ENCODE measurements around the gene GAB2. TPM values are rescaled to one million over a fixed set of nuclear protein-coding genes. Genes with fewer than 3 reads are reported as not detected.

The GAB2 gene
- total RNA-seq, 2 experiments from 2014 or later, result 1.4 to 1.8 TPM

DNA sequence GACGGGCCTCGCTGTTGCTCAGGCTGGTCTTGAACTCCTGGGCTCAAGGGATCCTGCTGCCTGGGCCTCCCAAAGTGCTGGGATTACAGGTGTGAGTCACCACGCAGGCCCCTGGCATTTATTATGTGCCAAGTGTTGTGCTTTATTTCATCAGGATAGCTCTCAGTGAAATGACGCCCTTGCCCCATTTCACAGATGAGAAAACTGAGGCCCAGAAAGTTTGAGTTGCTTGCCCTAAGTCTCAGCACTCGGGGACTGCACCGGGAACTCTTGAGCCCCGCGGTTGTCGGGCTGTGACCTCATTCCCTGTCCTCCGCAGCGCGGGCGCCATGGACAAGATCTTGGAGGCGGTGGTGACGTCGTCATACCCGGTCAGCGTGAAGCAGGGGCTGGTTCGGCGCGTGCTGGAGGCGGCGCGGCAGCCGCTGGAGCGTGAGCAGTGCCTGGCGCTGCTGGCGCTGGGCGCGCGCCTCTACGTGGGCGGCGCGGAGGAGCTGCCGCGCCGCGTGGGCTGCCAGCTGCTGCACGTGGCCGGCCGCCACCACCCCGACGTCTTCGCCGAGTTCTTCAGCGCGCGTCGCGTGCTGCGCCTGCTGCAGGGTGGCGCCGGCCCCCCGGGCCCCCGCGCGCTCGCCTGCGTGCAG, 221.6 kb downstream of the GAB2 start:
- POLR2A ChIA-PET, result no interaction called here
- H3K27ac Mint-ChIP-seq, result no peak overlapping the region

DNA sequence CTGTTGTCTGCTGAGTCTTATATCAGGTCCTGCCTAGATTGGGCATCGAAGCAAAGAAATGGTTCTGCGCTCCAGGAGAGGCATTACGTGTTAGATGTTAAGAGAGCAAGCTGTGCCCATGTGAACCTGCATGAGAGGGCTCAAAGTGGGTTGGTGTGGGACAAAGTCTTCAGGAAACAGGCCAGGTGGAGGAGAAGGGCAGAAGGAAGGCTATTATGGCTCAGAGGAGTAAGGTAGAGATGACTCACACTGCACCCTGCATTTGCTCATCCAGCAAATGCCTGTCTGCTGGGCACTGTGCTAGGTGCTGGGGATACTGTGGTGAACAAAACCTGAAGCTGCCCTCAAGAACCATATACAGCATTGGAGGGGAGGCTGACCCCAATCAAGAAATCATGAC, 223.1 kb downstream of the GAB2 start:
- Mint-ChIP-seq H3K4me1 (ENCODE audit: low read depth) (peaks cover 35% of the 10 kb centered on the region), H3K27ac (no peak overlapping the region), H3K36me3 (ENCODE audit: low read depth) (peaks cover 1% of the 10 kb centered on the region), H3K4me3 (no peak overlapping the region), H3K27me3 (no peaks in the 10 kb centered on the region), H3K9me3 (no peaks in the 10 kb centered on the region)
- no peak for ATAC-seq
- no peak for DNase-seq
- TF ChIP-seq, protein P1, sequence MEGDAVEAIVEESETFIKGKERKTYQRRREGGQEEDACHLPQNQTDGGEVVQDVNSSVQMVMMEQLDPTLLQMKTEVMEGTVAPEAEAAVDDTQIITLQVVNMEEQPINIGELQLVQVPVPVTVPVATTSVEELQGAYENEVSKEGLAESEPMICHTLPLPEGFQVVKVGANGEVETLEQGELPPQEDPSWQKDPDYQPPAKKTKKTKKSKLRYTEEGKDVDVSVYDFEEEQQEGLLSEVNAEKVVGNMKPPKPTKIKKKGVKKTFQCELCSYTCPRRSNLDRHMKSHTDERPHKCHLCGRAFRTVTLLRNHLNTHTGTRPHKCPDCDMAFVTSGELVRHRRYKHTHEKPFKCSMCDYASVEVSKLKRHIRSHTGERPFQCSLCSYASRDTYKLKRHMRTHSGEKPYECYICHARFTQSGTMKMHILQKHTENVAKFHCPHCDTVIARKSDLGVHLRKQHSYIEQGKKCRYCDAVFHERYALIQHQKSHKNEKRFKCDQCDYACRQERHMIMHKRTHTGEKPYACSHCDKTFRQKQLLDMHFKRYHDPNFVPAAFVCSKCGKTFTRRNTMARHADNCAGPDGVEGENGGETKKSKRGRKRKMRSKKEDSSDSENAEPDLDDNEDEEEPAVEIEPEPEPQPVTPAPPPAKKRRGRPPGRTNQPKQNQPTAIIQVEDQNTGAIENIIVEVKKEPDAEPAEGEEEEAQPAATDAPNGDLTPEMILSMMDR (IDR thresholded peaks at IDR 0.05), result no peak
- POLR2A ChIA-PET, result interaction anchor here (1.1 kb wide), 1 partner anchor 8 kb away, joined by 3 read pairs; no protein-coding TSS in a partner anchor
- intact Hi-C loops (cut with micrococcal nuclease), result no loop called here
- CTCF ChIA-PET, result interaction anchor here (1.7 kb wide), 1 partner anchor 8 kb away, joined by 6 read pairs; no protein-coding TSS in a partner anchor

More for the DNA sequence above, 221.6 kb downstream of the GAB2 start:
- Mint-ChIP-seq H3K4me3 (no peak overlapping the region), H3K27me3 (no peaks in the 10 kb centered on the region), H3K36me3 (ENCODE audit: low read depth) (peaks cover 5% of the 10 kb centered on the region), H3K9me3 (no peaks in the 10 kb centered on the region), H3K4me1 (ENCODE audit: low read depth) (peaks cover 24% of the 10 kb centered on the region)
- intact Hi-C loops (cut with micrococcal nuclease), result no loop called here
- TF ChIP-seq, protein P1 (IDR thresholded peaks at IDR 0.05), result no peak
- no peak for DNase-seq
- no peak for ATAC-seq
- CTCF ChIA-PET, result no interaction called here

DNA sequence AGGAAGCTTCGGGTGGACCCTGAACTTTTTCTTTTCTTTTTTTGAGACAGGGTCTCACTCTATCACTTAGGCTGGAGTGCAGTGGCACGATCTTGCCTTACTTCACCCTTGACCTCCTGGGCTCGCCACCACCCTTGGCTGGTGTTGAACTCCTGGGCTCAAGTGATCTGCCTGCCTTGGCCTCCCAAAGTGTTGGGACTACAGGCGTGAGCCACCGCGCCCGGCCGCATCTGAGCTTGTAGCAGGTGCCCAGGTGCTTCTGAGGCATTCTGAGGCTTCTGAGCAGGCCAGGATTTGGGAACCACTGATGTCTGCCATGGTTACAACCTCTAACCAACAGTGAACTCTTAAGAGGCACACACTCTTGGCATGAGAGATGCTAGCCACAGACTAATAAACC, 223.8 kb downstream of the GAB2 start:
- no peak for ATAC-seq
- Mint-ChIP-seq H3K27ac (no peak overlapping the region), H3K4me3 (no peak overlapping the region), H3K4me1 (ENCODE audit: low read depth) (peaks cover 35% of the 10 kb centered on the region), H3K9me3 (no peaks in the 10 kb centered on the region), H3K36me3 (ENCODE audit: low read depth) (peaks cover 1% of the 10 kb centered on the region), H3K27me3 (no peaks in the 10 kb centered on the region)
- DNase-seq, result no peak
- intact Hi-C loops (cut with micrococcal nuclease), result no loop called here
- ChIA-PET CTCF (interaction anchor here (1.7 kb wide), 1 partner anchor 9 kb away, joined by 6 read pairs; no protein-coding TSS in a partner anchor), POLR2A (no interaction called here)
- TF ChIP-seq, protein P1 (IDR thresholded peaks at IDR 0.05), result no peak

DNA sequence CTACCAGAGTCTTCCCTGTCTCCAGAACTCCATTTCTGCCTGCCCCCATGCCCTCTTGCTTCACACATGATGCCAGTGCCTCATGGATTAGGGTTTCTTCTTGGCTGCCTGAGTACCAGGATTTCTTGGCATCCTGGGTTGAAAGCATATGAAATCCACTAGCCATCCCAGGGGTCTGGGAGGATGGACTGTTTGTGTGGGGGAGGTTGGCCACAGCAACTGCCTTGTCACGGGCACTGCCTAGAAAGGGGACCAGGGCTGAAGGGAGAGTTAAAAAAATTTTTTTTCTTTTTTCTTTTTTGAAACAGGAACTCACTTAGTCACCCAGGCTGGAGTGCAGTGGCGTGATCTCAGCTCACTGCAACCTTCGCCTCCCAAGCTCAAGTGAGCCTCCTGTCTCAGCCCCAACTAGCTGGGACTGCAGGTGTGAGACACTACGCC, 224.7 kb downstream of the GAB2 start:
- intact Hi-C loops (cut with micrococcal nuclease), result no loop called here
- H3K4me1 Mint-ChIP-seq (ENCODE audit: low read depth), result peaks cover 35% of the 10 kb centered on the region
- TF ChIP-seq, protein P1 (IDR thresholded peaks at IDR 0.05), result no peak
- H3K9me3 Mint-ChIP-seq, result no peaks in the 10 kb centered on the region
- ATAC-seq (no peak), DNase-seq (peak; percentile 56)
- no peaks in the 10 kb centered on the region for H3K27me3 Mint-ChIP-seq
- H3K27ac Mint-ChIP-seq, result peak overlapping the region; percentile 84
- no peak overlapping the region for H3K4me3 Mint-ChIP-seq
- H3K36me3 Mint-ChIP-seq (ENCODE audit: low read depth), result peaks cover 1% of the 10 kb centered on the region
- ChIA-PET POLR2A (interaction anchor here (0.9 kb wide), 1 partner anchor 10 kb away, joined by 3 read pairs; no protein-coding TSS in a partner anchor), CTCF (interaction anchor here (1.7 kb wide), 1 partner anchor 10 kb away, joined by 6 read pairs; no protein-coding TSS in a partner anchor)

DNA sequence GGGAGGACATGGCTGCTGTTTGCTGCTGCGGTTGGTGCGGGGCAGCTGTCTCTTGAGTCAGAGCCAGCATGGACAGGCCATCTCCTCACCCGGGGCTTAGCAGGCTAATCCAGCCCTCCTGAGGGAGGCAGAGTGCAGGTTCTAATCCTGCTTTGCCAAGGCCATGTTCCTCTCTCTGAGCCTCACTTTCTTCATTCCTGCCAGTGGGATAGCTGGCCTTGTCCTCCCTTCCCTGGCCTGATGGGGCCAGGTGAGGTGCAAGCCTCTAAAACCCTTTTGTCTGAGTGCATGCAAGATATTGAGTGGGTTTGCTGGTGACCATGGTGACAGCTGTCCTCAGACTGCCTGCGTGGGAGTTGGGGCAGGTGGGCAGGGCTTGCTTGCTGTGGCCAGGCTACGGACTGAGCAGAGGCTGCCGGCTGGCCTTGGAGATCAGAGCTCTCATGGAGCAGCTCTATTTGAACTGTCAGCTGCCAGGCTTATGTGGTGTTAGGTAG, 225.3 kb downstream of the GAB2 start:
- H3K27me3 Mint-ChIP-seq, result no peaks in the 10 kb centered on the region
- H3K4me3 Mint-ChIP-seq, result no peak overlapping the region
- ChIA-PET CTCF (no interaction called here), POLR2A (interaction anchor here (0.9 kb wide), 1 partner anchor 11 kb away, joined by 3 read pairs; no protein-coding TSS in a partner anchor)
- DNase-seq (peak; percentile 20), ATAC-seq (no peak)
- H3K9me3 Mint-ChIP-seq, result no peaks in the 10 kb centered on the region
- no peak overlapping the region for H3K27ac Mint-ChIP-seq
- intact Hi-C loops (cut with micrococcal nuclease), result no loop called here
- peaks cover 39% of the 10 kb centered on the region for H3K4me1 Mint-ChIP-seq (ENCODE audit: low read depth)
- TF ChIP-seq, protein P1 (IDR thresholded peaks at IDR 0.05), result no peak
- H3K36me3 Mint-ChIP-seq (ENCODE audit: low read depth), result peaks cover 1% of the 10 kb centered on the region

All from activated CD8-positive, alpha-beta T cell treated with anti-CD3 and anti-CD28 coated beads for 36 hours (primary cell).